K562 (cell line): ENCODE measurements around the gene IRF2BP2. TPM values are rescaled to one million over a fixed set of nuclear protein-coding genes. Genes with fewer than 3 reads are reported as not detected.
A peak's percentile ranks its signal among the peaks of the same experiment; 100 is the strongest.

Experiments used
- BHLHE40 ChIP-seq: IDR thresholded peaks from 2 replicates; pipeline ENCODE4 v1.6.1; 2011; ENCODE audit warnings: low read length, improper control_type of control experiment
- CCAR2 ChIP-seq: fragments of 200-400 bp; formaldehyde crosslinking; IDR thresholded peaks from 2 replicates; pipeline ENCODE4 v1.6.1; 2017; ENCODE audit warnings: mild to moderate bottlenecking, low read depth, low read length
- CREBBP ChIP-seq: IDR thresholded peaks from one replicate; pipeline ENCODE4 v1.6.1; 2012; ENCODE audit warnings: low read depth, mild to moderate bottlenecking, control low read depth, inconsistent platforms, low read length
- CREM ChIP-seq: IDR thresholded peaks from 2 replicates; pipeline ENCODE4 v1.6.1; 2014; ENCODE audit warnings: antibody characterized with exemption, low read depth
- ILK ChIP-seq: fragments of 450-650 bp; IDR thresholded peaks from 2 replicates; pipeline ENCODE4 v1.6.1; 2016; ENCODE audit warnings: missing genetic modification characterization, low read depth, mild to moderate bottlenecking, missing compliant biosample characterization, moderate library complexity, borderline replicate concordance
- JUND ChIP-seq, 2 experiments: IDR thresholded peaks; 2 replicates in 1 of 2; 3 replicates in 1 of 2; pipeline ENCODE4 v1.6.1; 2011; ENCODE audit warnings: borderline replicate concordance in 2 of 2, low read depth in 2 of 2, low read length in 2 of 2, improper control_type of control experiment in 1 of 2, missing biosample characterization in 1 of 2, missing genetic modification characterization in 1 of 2, missing genetic modification reagents in 1 of 2
- NFATC3 ChIP-seq: fragments of 450-650 bp; IDR thresholded peaks from 2 replicates; pipeline ENCODE4 v1.6.1; 2017; ENCODE audit warnings: mild to moderate bottlenecking
- POLR2A ChIP-seq: fragments of 450-650 bp; conservative IDR thresholded peaks from 2 replicates; pipeline ENCODE4 v1.6.1; 2016
- POU5F1 ChIP-seq: fragments of 150-350 bp; IDR thresholded peaks from 2 replicates; pipeline ENCODE4 v1.6.1; 2014; ENCODE audit warnings: borderline replicate concordance, low read length, low read depth, mild to moderate bottlenecking; ENCODE audit not compliant: partially characterized antibody
- ZNF175 ChIP-seq: fragments of 200-800 bp; sonication (Bioruptor generic); IDR thresholded peaks from 2 replicates; pipeline ENCODE4 v1.6.1; 2016; ENCODE audit warnings: low read depth, mild to moderate bottlenecking, missing genetic modification characterization, missing compliant biosample characterization
- ZNF77 ChIP-seq: fragments of 250-450 bp; sonication (Bioruptor Pico); IDR thresholded peaks from 2 replicates; pipeline ENCODE4 v1.5.0; 2020
- polyA plus RNA-seq, 8 experiments: library from polyadenylated mRNA; depleted of rRNA in 4 of 8; stranded (reverse) in 5 of 8; unstranded in 3 of 8; fragments of >200 nt; fragmentation: Nextera tagmentation in 2 of 8; fragmentation: Illumina TruSeq in 1 of 8; extraction: Ambion mirVana in 2 of 8; extraction: Trizol in 1 of 8; gene quantifications; 2 replicates each; pipeline versions ENCODE4 v1.2.1 to v1.2.3, GENCODE V29; 2011 to 2014; ENCODE audit warnings: inconsistent platforms in 1 of 8, missing spikeins in 1 of 8
- total RNA-seq, 7 experiments: library from RNA; depleted of rRNA in 6 of 7; stranded (reverse); fragments of >200 nt in 6 of 7; fragmentation: Illumina TruSeq in 2 of 7; extraction: Trizol in 2 of 7; gene quantifications; 2 replicates each; pipeline versions ENCODE4 v1.2.1 to v1.2.3, GENCODE V29; 2011 to 2021; ENCODE audit warnings: low replicate concordance in 1 of 7
- TF ChIP-seq, protein P1 (sequence below): sonication (generic); formaldehyde crosslinking; IDR thresholded peaks from 2 replicates; pipeline ENCODE4 v1.8.0; 2023; ENCODE audit warnings: mild to moderate bottlenecking, missing genetic modification reagents
- TF ChIP-seq, protein P2 (sequence below): sonication (generic); formaldehyde crosslinking; IDR thresholded peaks from 2 replicates; pipeline ENCODE4 v1.8.0; 2022; ENCODE audit warnings: mild to moderate bottlenecking, missing genetic modification reagents
- TF ChIP-seq, protein P3 (sequence below): fragments of 450-650 bp; IDR thresholded peaks from 2 replicates; pipeline ENCODE4 v1.7.1; 2018; ENCODE audit warnings: mild to moderate bottlenecking, low read depth; ENCODE audit not compliant: partially characterized antibody
- TF ChIP-seq, protein P4 (sequence below): sonication (generic); formaldehyde crosslinking; IDR thresholded peaks from 2 replicates; pipeline ENCODE4 v1.9.0; 2022; ENCODE audit warnings: mild to moderate bottlenecking, missing genetic modification reagents
- TF ChIP-seq, protein P5 (sequence below): IDR thresholded peaks from 3 replicates; pipeline ENCODE4 v1.6.1; 2011; ENCODE audit warnings: borderline replicate concordance, mild to moderate bottlenecking, moderate library complexity; ENCODE audit not compliant: insufficient read length; ENCODE audit errors: extremely low read depth
- TF ChIP-seq, protein P6 (sequence below): sonication (generic); formaldehyde crosslinking; IDR thresholded peaks from 2 replicates; pipeline ENCODE4 v1.8.1; 2023; ENCODE audit warnings: mild to moderate bottlenecking, missing genetic modification reagents, moderate library complexity

The IRF2BP2 gene
- total and polyA plus RNA-seq, 9 of the 15 experiments (the other 6 are each of a cell fraction or from before 2014, with no cell fraction given): 7.7 to 68.6 (median 22.1) TPM

DNA sequence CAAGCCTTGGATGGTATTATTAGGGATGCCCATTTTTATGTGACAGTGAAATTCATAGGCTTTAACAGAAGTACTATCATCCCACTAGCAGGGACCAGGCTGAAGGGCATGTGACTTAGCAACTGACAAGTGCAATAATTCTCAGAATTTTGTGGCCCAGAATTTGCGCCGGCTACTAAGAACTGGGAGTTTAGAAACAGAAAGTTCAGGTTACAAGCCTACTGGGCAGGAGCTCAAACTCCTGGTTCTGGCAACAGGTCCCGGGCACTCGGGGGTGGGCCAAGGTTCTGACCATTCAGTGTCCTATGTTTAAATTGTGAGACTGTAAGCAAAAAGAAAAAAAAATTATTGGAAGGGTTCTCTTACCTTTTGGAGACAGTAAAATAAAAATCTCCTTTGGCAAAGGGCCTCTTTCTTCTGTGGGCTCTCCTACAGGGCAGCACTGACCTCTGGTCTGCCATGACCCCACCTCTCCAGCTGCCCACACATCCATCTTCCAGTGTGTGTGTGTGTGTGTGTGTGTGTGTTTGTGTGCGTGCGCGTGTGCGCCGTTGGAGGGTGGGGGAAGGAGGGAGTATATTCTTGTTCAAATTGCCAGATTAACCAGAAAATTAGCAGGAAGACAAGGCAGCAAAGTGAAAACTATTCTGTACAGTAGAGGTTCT, 26.1 kb downstream of the IRF2BP2 start (continued):
- TF ChIP-seq, protein P1, sequence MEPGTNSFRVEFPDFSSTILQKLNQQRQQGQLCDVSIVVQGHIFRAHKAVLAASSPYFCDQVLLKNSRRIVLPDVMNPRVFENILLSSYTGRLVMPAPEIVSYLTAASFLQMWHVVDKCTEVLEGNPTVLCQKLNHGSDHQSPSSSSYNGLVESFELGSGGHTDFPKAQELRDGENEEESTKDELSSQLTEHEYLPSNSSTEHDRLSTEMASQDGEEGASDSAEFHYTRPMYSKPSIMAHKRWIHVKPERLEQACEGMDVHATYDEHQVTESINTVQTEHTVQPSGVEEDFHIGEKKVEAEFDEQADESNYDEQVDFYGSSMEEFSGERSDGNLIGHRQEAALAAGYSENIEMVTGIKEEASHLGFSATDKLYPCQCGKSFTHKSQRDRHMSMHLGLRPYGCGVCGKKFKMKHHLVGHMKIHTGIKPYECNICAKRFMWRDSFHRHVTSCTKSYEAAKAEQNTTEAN (CRISPR knock-in tag): no peak
- no peak for TF ChIP-seq CCAR2
- TF ChIP-seq, protein P2, sequence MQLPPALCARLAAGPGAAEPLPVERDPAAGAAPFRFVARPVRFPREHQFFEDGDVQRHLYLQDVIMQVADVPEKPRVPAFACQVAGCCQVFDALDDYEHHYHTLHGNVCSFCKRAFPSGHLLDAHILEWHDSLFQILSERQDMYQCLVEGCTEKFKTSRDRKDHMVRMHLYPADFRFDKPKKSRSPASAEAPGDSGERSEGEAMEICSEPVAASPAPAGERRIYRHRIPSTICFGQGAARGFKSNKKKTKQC (CRISPR knock-in tag): no peak
- TF ChIP-seq ZNF77 (CRISPR knock-in tag): no peak
- TF ChIP-seq, protein P3, sequence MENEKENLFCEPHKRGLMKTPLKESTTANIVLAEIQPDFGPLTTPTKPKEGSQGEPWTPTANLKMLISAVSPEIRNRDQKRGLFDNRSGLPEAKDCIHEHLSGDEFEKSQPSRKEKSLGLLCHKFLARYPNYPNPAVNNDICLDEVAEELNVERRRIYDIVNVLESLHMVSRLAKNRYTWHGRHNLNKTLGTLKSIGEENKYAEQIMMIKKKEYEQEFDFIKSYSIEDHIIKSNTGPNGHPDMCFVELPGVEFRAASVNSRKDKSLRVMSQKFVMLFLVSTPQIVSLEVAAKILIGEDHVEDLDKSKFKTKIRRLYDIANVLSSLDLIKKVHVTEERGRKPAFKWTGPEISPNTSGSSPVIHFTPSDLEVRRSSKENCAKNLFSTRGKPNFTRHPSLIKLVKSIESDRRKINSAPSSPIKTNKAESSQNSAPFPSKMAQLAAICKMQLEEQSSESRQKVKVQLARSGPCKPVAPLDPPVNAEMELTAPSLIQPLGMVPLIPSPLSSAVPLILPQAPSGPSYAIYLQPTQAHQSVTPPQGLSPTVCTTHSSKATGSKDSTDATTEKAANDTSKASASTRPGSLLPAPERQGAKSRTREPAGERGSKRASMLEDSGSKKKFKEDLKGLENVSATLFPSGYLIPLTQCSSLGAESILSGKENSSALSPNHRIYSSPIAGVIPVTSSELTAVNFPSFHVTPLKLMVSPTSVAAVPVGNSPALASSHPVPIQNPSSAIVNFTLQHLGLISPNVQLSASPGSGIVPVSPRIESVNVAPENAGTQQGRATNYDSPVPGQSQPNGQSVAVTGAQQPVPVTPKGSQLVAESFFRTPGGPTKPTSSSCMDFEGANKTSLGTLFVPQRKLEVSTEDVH: no peak
- no peak for TF ChIP-seq POU5F1
- TF ChIP-seq, protein P4, sequence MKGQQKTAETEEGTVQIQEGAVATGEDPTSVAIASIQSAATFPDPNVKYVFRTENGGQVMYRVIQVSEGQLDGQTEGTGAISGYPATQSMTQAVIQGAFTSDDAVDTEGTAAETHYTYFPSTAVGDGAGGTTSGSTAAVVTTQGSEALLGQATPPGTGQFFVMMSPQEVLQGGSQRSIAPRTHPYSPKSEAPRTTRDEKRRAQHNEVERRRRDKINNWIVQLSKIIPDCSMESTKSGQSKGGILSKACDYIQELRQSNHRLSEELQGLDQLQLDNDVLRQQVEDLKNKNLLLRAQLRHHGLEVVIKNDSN (CRISPR knock-in tag): 0 out of 2 replicates have a peak, but pooled peaks have one; percentile 18
- no peak for TF ChIP-seq CREBBP
- TF ChIP-seq ILK: no peak
- TF ChIP-seq JUND (IDR thresholded peaks at IDR 0.05; ENCODE audit: borderline replicate concordance, low read depth, low read length): peak; percentile 54
- TF ChIP-seq JUND (tag; IDR thresholded peaks at IDR 0.05; ENCODE audit: borderline replicate concordance, low read depth, low read length): no peak; the same call in 1 of the 3 replicates
- 0 out of 2 replicates have a peak, but pooled peaks have one; percentile 62 for TF ChIP-seq ZNF175 (CRISPR knock-in tag)
- no peak for TF ChIP-seq POLR2A
- TF ChIP-seq, protein P5, sequence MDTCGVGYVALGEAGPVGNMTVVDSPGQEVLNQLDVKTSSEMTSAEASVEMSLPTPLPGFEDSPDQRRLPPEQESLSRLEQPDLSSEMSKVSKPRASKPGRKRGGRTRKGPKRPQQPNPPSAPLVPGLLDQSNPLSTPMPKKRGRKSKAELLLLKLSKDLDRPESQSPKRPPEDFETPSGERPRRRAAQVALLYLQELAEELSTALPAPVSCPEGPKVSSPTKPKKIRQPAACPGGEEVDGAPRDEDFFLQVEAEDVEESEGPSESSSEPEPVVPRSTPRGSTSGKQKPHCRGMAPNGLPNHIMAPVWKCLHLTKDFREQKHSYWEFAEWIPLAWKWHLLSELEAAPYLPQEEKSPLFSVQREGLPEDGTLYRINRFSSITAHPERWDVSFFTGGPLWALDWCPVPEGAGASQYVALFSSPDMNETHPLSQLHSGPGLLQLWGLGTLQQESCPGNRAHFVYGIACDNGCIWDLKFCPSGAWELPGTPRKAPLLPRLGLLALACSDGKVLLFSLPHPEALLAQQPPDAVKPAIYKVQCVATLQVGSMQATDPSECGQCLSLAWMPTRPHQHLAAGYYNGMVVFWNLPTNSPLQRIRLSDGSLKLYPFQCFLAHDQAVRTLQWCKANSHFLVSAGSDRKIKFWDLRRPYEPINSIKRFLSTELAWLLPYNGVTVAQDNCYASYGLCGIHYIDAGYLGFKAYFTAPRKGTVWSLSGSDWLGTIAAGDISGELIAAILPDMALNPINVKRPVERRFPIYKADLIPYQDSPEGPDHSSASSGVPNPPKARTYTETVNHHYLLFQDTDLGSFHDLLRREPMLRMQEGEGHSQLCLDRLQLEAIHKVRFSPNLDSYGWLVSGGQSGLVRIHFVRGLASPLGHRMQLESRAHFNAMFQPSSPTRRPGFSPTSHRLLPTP: no peak
- TF ChIP-seq, protein P6, sequence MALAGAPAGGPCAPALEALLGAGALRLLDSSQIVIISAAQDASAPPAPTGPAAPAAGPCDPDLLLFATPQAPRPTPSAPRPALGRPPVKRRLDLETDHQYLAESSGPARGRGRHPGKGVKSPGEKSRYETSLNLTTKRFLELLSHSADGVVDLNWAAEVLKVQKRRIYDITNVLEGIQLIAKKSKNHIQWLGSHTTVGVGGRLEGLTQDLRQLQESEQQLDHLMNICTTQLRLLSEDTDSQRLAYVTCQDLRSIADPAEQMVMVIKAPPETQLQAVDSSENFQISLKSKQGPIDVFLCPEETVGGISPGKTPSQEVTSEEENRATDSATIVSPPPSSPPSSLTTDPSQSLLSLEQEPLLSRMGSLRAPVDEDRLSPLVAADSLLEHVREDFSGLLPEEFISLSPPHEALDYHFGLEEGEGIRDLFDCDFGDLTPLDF (CRISPR knock-in tag): no peak
- 0 out of 2 replicates have a peak, but pooled peaks have one; percentile 10 for TF ChIP-seq CREM
- TF ChIP-seq BHLHE40: peak; percentile 52
- TF ChIP-seq NFATC3: no peak
